HepG2 (cell line): ENCODE measurements around the gene TEX101. TPM values are rescaled to one million over a fixed set of nuclear protein-coding genes. Genes with fewer than 3 reads are reported as not detected.

ENCODE experiments used
- GABPA ChIP-seq, 2 experiments: IDR thresholded peaks; 2 replicates each; pipeline ENCODE4 v1.6.1; 2011 to 2016; ENCODE audit warnings: low read depth in 2 of 2, low read length in 1 of 2, missing biosample characterization in 1 of 2, missing genetic modification characterization in 1 of 2
- KDM2A ChIP-seq: sonication (generic); formaldehyde crosslinking; IDR thresholded peaks from 2 replicates; pipeline ENCODE4 v1.4.0; 2020; ENCODE audit warnings: low read depth, missing genetic modification reagents, borderline replicate concordance
- LCORL ChIP-seq, 2 experiments: fragments of 450-650 bp in 1 of 2; sonication (generic) in 1 of 2; formaldehyde crosslinking in 1 of 2; IDR thresholded peaks; 2 replicates each; pipeline versions ENCODE4 v1.5.0 to v1.6.1; 2017 to 2020; ENCODE audit warnings: antibody characterized with exemption in 1 of 2, missing genetic modification reagents in 1 of 2
- ZBTB8A ChIP-seq: sonication (generic); formaldehyde crosslinking; IDR thresholded peaks from 2 replicates; pipeline ENCODE4 v1.4.0; 2020; ENCODE audit warnings: mild to moderate bottlenecking, low read depth, missing genetic modification reagents, borderline replicate concordance
- ZNF720 ChIP-seq: sonication (generic); formaldehyde crosslinking; IDR thresholded peaks from 2 replicates; pipeline ENCODE4 v1.4.0; 2020; ENCODE audit warnings: missing genetic modification reagents
- ZNF775 ChIP-seq: sonication (generic); formaldehyde crosslinking; IDR thresholded peaks from 2 replicates; pipeline ENCODE4 v1.4.0; 2020; ENCODE audit warnings: missing genetic modification reagents, mild to moderate bottlenecking, moderate library complexity, borderline replicate concordance
- polyA plus RNA-seq, 8 experiments: library from polyadenylated mRNA; depleted of rRNA in 3 of 8; stranded (reverse) in 7 of 8; unstranded in 1 of 8; fragments of >200 nt; fragmentation: Illumina TruSeq in 4 of 8; extraction: Trizol in 4 of 8; gene quantifications; 2 replicates each; pipeline versions ENCODE4 v1.2.1 to v1.2.3, GENCODE V29; 2011 to 2016; ENCODE audit warnings: low read depth in 4 of 8, missing spikeins in 1 of 8, mixed read lengths in 1 of 8; ENCODE audit not compliant: insufficient read depth in 1 of 8
- total RNA-seq, 5 experiments: library from RNA; depleted of rRNA; stranded (reverse); fragments of >200 nt; fragmentation: Illumina TruSeq; extraction: Trizol; gene quantifications; 2 replicates each; pipeline ENCODE4 v1.2.3, GENCODE V29; 2016; ENCODE audit warnings: low read depth in 1 of 5
- TF ChIP-seq, protein P1 (sequence below): sonication (generic); formaldehyde crosslinking; IDR thresholded peaks from 2 replicates; pipeline ENCODE4 v1.8.0; 2022; ENCODE audit warnings: missing genetic modification reagents, mild to moderate bottlenecking, borderline replicate concordance
- TF ChIP-seq, protein P2 (sequence below): sonication (generic); formaldehyde crosslinking; IDR thresholded peaks from 2 replicates; pipeline ENCODE4 v1.5.1; 2020; ENCODE audit warnings: mild to moderate bottlenecking, moderate library complexity, missing genetic modification reagents
- TF ChIP-seq, protein P3 (sequence below): sonication (generic); formaldehyde crosslinking; IDR thresholded peaks from 2 replicates; pipeline ENCODE4 v1.5.1; 2020; ENCODE audit warnings: missing genetic modification reagents, mild to moderate bottlenecking, borderline replicate concordance
- TF ChIP-seq, protein P4 (sequence below): sonication (generic); formaldehyde crosslinking; IDR thresholded peaks from 2 replicates; pipeline ENCODE4 v1.5.0; 2020; ENCODE audit warnings: mild to moderate bottlenecking, missing genetic modification reagents, borderline replicate concordance

Gene TEX101
- total and polyA plus RNA-seq, 2 of the 13 experiments (the other 11 are each of a cell fraction or from before 2014, with no cell fraction given) = not detected

DNA sequence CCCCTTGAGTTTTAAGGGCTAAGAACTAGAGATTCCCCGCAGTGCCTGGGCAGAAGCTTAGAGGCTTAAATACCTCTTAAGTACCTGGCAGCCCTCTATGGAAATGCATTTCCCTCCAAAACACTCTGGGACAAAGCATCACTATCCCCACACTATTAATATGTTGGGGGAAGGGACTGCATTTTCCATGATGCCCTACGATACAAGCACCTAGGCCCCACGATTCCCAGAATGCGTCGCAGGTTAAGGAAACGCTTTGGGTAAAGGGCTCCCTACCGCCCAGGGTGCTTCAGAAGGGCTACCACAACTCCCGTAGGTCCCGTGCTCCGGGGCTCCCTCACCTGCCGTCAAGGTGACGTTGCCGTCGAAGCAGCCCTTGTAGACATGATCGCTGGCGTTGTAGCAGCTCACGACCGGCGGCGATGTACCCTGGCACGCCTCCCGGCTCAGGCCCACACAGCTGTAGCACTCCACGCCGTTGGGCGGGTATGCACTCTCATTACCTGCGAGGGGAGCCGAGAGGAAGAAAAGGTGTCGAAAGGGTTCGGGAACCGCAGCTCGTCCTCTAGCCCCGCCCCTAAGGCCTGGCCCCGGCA, 48.2 kb downstream of the TEX101 start (continued):
- TF ChIP-seq, protein P1, sequence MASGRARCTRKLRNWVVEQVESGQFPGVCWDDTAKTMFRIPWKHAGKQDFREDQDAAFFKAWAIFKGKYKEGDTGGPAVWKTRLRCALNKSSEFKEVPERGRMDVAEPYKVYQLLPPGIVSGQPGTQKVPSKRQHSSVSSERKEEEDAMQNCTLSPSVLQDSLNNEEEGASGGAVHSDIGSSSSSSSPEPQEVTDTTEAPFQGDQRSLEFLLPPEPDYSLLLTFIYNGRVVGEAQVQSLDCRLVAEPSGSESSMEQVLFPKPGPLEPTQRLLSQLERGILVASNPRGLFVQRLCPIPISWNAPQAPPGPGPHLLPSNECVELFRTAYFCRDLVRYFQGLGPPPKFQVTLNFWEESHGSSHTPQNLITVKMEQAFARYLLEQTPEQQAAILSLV (CRISPR knock-in tag) = peak; percentile 80; the same call in 1 of the 2 replicates
- TF ChIP-seq ZNF720 (CRISPR knock-in tag) (no peak), ZBTB8A (no peak), KDM2A (peak; percentile 47; the same call in 1 of the 2 replicates), ZNF775 (no peak), LCORL (IDR thresholded peaks at IDR 0.05) (no peak), LCORL (CRISPR knock-in tag; IDR thresholded peaks at IDR 0.05) (peak; percentile 10; the same call in 1 of the 2 replicates), GABPA (IDR thresholded peaks at IDR 0.05; ENCODE audit: low read depth, low read length) (no peak), GABPA (CRISPR knock-in tag; IDR thresholded peaks at IDR 0.05; ENCODE audit: low read depth) (no peak)
- TF ChIP-seq, protein P2, sequence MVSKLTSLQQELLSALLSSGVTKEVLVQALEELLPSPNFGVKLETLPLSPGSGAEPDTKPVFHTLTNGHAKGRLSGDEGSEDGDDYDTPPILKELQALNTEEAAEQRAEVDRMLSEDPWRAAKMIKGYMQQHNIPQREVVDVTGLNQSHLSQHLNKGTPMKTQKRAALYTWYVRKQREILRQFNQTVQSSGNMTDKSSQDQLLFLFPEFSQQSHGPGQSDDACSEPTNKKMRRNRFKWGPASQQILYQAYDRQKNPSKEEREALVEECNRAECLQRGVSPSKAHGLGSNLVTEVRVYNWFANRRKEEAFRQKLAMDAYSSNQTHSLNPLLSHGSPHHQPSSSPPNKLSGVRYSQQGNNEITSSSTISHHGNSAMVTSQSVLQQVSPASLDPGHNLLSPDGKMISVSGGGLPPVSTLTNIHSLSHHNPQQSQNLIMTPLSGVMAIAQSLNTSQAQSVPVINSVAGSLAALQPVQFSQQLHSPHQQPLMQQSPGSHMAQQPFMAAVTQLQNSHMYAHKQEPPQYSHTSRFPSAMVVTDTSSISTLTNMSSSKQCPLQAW (CRISPR knock-in tag) = 0 out of 2 replicates have a peak, but pooled peaks have one; percentile 7
- TF ChIP-seq, protein P3, sequence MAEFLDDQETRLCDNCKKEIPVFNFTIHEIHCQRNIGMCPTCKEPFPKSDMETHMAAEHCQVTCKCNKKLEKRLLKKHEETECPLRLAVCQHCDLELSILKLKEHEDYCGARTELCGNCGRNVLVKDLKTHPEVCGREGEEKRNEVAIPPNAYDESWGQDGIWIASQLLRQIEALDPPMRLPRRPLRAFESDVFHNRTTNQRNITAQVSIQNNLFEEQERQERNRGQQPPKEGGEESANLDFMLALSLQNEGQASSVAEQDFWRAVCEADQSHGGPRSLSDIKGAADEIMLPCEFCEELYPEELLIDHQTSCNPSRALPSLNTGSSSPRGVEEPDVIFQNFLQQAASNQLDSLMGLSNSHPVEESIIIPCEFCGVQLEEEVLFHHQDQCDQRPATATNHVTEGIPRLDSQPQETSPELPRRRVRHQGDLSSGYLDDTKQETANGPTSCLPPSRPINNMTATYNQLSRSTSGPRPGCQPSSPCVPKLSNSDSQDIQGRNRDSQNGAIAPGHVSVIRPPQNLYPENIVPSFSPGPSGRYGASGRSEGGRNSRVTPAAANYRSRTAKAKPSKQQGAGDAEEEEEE = peak; percentile 8; the same call in 1 of the 2 replicates
- TF ChIP-seq, protein P4, sequence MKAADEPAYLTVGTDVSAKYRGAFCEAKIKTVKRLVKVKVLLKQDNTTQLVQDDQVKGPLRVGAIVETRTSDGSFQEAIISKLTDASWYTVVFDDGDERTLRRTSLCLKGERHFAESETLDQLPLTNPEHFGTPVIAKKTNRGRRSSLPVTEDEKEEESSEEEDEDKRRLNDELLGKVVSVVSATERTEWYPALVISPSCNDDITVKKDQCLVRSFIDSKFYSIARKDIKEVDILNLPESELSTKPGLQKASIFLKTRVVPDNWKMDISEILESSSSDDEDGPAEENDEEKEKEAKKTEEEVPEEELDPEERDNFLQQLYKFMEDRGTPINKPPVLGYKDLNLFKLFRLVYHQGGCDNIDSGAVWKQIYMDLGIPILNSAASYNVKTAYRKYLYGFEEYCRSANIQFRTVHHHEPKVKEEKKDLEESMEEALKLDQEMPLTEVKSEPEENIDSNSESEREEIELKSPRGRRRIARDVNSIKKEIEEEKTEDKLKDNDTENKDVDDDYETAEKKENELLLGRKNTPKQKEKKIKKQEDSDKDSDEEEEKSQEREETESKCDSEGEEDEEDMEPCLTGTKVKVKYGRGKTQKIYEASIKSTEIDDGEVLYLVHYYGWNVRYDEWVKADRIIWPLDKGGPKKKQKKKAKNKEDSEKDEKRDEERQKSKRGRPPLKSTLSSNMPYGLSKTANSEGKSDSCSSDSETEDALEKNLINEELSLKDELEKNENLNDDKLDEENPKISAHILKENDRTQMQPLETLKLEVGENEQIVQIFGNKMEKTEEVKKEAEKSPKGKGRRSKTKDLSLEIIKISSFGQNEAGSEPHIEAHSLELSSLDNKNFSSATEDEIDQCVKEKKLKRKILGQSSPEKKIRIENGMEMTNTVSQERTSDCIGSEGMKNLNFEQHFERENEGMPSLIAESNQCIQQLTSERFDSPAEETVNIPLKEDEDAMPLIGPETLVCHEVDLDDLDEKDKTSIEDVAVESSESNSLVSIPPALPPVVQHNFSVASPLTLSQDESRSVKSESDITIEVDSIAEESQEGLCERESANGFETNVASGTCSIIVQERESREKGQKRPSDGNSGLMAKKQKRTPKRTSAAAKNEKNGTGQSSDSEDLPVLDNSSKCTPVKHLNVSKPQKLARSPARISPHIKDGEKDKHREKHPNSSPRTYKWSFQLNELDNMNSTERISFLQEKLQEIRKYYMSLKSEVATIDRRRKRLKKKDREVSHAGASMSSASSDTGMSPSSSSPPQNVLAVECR (CRISPR knock-in tag) = 0 out of 2 replicates have a peak, but pooled peaks have one; percentile 15
